ENCODE data around the gene LSM7. TPM values are rescaled to one million over a fixed set of nuclear protein-coding genes. Genes with fewer than 3 reads are reported as not detected.

The LSM7 gene
- total RNA-seq, 1 donor from 2014 or later: 183 TPM

DNA sequence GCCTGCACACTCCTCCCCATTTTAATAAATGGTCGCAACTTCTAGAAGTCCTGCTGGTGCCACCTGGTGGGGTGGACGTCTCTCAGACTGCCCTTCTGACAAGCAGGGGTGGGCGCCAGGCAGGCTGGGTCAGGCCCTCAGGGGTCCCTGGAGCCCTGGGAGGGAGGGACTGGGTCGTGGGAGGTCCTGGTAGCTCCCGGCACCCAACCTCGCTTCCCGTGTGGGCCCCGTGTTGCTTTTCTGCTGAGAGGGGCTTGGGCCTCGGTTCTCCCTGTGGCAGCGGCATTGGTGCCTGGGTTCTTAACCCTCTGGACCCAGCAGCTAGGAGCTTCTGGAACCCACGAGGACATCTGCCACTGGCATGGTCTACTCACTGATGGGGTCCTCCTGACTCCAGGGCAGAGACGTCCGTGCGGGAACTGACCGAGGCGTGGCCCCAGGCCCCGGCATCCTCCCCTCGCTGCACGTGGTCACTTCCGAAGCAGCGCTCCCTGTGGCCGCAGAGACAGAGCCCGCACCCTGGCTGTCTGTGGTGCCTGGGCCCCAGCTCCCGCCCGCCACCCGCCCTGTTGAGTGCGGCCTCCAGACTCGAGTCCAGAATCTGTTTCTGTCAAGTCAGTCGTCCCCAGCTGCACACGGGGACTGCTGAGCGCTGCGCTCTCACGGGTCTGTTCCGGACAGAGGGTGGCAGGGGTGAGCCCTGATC, 25.7 kb upstream of the LSM7 start:
- DNase-seq (ENCODE audit: low spot score): no peak
- TF ChIP-seq EZH2 (IDR thresholded peaks at IDR 0.05): no peak
- no peak for TF ChIP-seq EZH2phosphoT487 (IDR thresholded peaks at IDR 0.05)
- TF ChIP-seq, protein P1, sequence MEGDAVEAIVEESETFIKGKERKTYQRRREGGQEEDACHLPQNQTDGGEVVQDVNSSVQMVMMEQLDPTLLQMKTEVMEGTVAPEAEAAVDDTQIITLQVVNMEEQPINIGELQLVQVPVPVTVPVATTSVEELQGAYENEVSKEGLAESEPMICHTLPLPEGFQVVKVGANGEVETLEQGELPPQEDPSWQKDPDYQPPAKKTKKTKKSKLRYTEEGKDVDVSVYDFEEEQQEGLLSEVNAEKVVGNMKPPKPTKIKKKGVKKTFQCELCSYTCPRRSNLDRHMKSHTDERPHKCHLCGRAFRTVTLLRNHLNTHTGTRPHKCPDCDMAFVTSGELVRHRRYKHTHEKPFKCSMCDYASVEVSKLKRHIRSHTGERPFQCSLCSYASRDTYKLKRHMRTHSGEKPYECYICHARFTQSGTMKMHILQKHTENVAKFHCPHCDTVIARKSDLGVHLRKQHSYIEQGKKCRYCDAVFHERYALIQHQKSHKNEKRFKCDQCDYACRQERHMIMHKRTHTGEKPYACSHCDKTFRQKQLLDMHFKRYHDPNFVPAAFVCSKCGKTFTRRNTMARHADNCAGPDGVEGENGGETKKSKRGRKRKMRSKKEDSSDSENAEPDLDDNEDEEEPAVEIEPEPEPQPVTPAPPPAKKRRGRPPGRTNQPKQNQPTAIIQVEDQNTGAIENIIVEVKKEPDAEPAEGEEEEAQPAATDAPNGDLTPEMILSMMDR (IDR thresholded peaks at IDR 0.05): no peak
- Mint-ChIP-seq H3K27me3 (ENCODE audit: insufficient read depth, low read depth) (peaks cover 10% of the 10 kb centered on the region), H3K4me1 (no peaks in the 10 kb centered on the region), H3K27ac (no peak overlapping the region), H3K36me3 (no peaks in the 10 kb centered on the region), H3K9me3 (no peaks in the 10 kb centered on the region), H3K4me3 (no peak overlapping the region)
- no peaks in the 10 kb centered on the region for H3K4me1 ChIP-seq
- H3F3A ChIP-seq (ENCODE audit: low read depth): peaks cover 10% of the 10 kb centered on the region
- H3K79me2 ChIP-seq (ENCODE audit: low read depth): no peaks in the 10 kb centered on the region
- H3K4me3 ChIP-seq: no peak overlapping the region
- H2AFZ ChIP-seq (replicated peaks): no peak overlapping the region
- peaks cover 11% of the 10 kb centered on the region for H3K27me3 ChIP-seq
- H3K27ac ChIP-seq: no peak overlapping the region
- no peak overlapping the region for H3K9ac ChIP-seq
- H3K9me3 ChIP-seq (ENCODE audit: low read depth): no peaks in the 10 kb centered on the region
- H4K20me1 ChIP-seq (ENCODE audit: low read depth): no peaks in the 10 kb centered on the region
- no peaks in the 10 kb centered on the region for H3K36me3 ChIP-seq
- no peak overlapping the region for H3K4me2 ChIP-seq

GRCh38 chr19:2353159-2353886, 24.9 kb upstream of the LSM7 start:
- peaks cover 5% of the 10 kb centered on the region for H3K27me3 Mint-ChIP-seq (ENCODE audit: insufficient read depth, low read depth)
- no peaks in the 10 kb centered on the region for H3K9me3 ChIP-seq (ENCODE audit: low read depth)

DNA sequence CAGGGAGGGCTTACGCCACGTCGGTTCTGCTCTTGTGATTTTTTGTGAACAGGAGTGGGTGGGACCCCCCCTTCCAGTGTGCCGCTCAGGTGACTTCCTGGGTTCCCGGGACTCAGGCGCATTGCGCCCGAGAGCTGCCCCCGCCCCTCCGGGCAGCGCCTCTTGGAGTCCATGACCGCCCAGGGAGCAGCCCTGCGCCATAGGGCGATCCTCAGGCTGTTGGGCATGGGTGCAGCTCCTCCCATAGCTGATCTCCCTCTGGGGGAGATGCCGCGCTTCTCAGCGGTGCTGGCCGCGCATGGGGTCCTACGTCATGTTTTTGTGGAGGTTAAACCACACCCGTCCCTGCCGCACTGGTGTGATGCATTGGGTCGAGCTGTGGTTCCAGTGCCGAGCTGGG, 23.7 kb upstream of the LSM7 start:
- Mint-ChIP-seq H3K4me1 (no peaks in the 10 kb centered on the region), H3K4me3 (no peak overlapping the region), H3K36me3 (no peaks in the 10 kb centered on the region), H3K9me3 (no peaks in the 10 kb centered on the region), H3K27ac (no peak overlapping the region), H3K27me3 (ENCODE audit: insufficient read depth, low read depth) (peaks cover 5% of the 10 kb centered on the region)
- Histone ChIP-seq H3K4me1 (no peaks in the 10 kb centered on the region), H3K4me3 (no peak overlapping the region), H3F3A (ENCODE audit: low read depth) (peaks cover 10% of the 10 kb centered on the region), H3K9ac (no peak overlapping the region), H4K20me1 (ENCODE audit: low read depth) (no peaks in the 10 kb centered on the region), H3K27ac (no peak overlapping the region), H3K36me3 (no peaks in the 10 kb centered on the region), H3K79me2 (ENCODE audit: low read depth) (no peaks in the 10 kb centered on the region), H3K27me3 (no peaks in the 10 kb centered on the region), H3K4me2 (no peak overlapping the region), H3K9me3 (ENCODE audit: low read depth) (no peaks in the 10 kb centered on the region), H2AFZ (replicated peaks) (no peak overlapping the region)
- TF ChIP-seq, protein P1 (IDR thresholded peaks at IDR 0.05): no peak
- TF ChIP-seq EZH2 (IDR thresholded peaks at IDR 0.05) (no peak), EZH2phosphoT487 (IDR thresholded peaks at IDR 0.05) (no peak)
- no peak for DNase-seq (ENCODE audit: low spot score)

More at GRCh38 chr19:2353159-2353886, 24.9 kb upstream of the LSM7 start:
- Histone ChIP-seq H3K4me2 (no peak overlapping the region), H3K27ac (no peak overlapping the region), H3F3A (ENCODE audit: low read depth) (peaks cover 10% of the 10 kb centered on the region), H3K36me3 (no peaks in the 10 kb centered on the region), H3K4me1 (no peaks in the 10 kb centered on the region), H4K20me1 (ENCODE audit: low read depth) (no peaks in the 10 kb centered on the region), H3K4me3 (no peak overlapping the region), H3K27me3 (peaks cover 4% of the 10 kb centered on the region), H2AFZ (replicated peaks) (no peak overlapping the region), H3K9ac (no peak overlapping the region), H3K79me2 (ENCODE audit: low read depth) (no peaks in the 10 kb centered on the region)
- no peak overlapping the region for H3K4me3 Mint-ChIP-seq
- no peak overlapping the region for H3K27ac Mint-ChIP-seq
- no peaks in the 10 kb centered on the region for H3K36me3 Mint-ChIP-seq
- no peak for DNase-seq (ENCODE audit: low spot score)
- H3K4me1 Mint-ChIP-seq: no peaks in the 10 kb centered on the region
- H3K9me3 Mint-ChIP-seq: no peaks in the 10 kb centered on the region
- TF ChIP-seq EZH2phosphoT487 (IDR thresholded peaks at IDR 0.05) (no peak), EZH2 (IDR thresholded peaks at IDR 0.05) (no peak)
- TF ChIP-seq, protein P1 (IDR thresholded peaks at IDR 0.05): no peak
